MM.1S (cell line): ENCODE measurements around the gene ACTG1.

ENCODE experiments used
- DNase-seq: peaks from one replicate; pipeline ENCODE4 v3.0.0-alpha.2; 2015
- H2AFZ ChIP-seq: fragments of 300-600 bp; sonication (generic); 2 replicates; pipeline ENCODE4 v1.6.0; 2016; ENCODE audit warnings: antibody characterized with exemption, low read length
- H3F3A ChIP-seq: fragments of 300-600 bp; sonication (generic); 2 replicates; pipeline ENCODE4 v1.6.1; 2016; ENCODE audit warnings: mild to moderate bottlenecking, antibody characterized with exemption, low read length, moderate library complexity, mixed read lengths; ENCODE audit not compliant: insufficient read depth
- H3K27ac ChIP-seq: fragments of 300-600 bp; sonication (generic); 2 replicates; pipeline ENCODE4 v1.5.1; 2016; ENCODE audit warnings: mild to moderate bottlenecking, low read length
- H3K27me3 ChIP-seq: fragments of 300-600 bp; sonication (generic); replicated peaks from 2 replicates; pipeline ENCODE4 v1.6.0; 2016; ENCODE audit warnings: low read length; ENCODE audit not compliant: insufficient read depth
- H3K36me3 ChIP-seq: fragments of 300-600 bp; sonication (generic); replicated peaks from 2 replicates; pipeline ENCODE4 v1.6.1; 2016; ENCODE audit warnings: mild to moderate bottlenecking, low read length, mixed read lengths; ENCODE audit not compliant: insufficient read depth
- H3K4me1 ChIP-seq: fragments of 300-600 bp; sonication (generic); 2 replicates; pipeline ENCODE4 v1.6.1; 2016; ENCODE audit warnings: low read length, mixed read lengths
- H3K4me2 ChIP-seq: fragments of 300-600 bp; sonication (generic); 2 replicates; pipeline ENCODE4 v1.6.0; 2016; ENCODE audit warnings: low read depth, low read length
- H3K4me3 ChIP-seq: fragments of 300-600 bp; sonication (generic); 2 replicates; pipeline ENCODE4 v1.5.1; 2016; ENCODE audit warnings: low read length, mixed read lengths
- H3K79me2 ChIP-seq: fragments of 300-600 bp; sonication (generic); 2 replicates; pipeline ENCODE4 v1.6.1; 2016; ENCODE audit warnings: mixed run types, low read length, mixed read lengths
- H3K9ac ChIP-seq: fragments of 300-600 bp; sonication (generic); 2 replicates; pipeline ENCODE4 v1.6.1; 2016; ENCODE audit warnings: low read length, mixed read lengths
- H3K9me2 ChIP-seq: fragments of 300-600 bp; sonication (generic); replicated peaks from 2 replicates; pipeline ENCODE4 v1.6.1; 2016; ENCODE audit warnings: mild to moderate bottlenecking, low read length, mixed read lengths; ENCODE audit not compliant: insufficient read depth
- H3K9me3 ChIP-seq: fragments of 300-600 bp; sonication (generic); replicated peaks from 2 replicates; pipeline ENCODE4 v1.6.1; 2016; ENCODE audit warnings: mild to moderate bottlenecking, low read length, mixed read lengths; ENCODE audit not compliant: insufficient read depth
- H4K20me1 ChIP-seq: fragments of 300-600 bp; sonication (generic); 2 replicates; pipeline ENCODE4 v1.6.1; 2016; ENCODE audit warnings: mild to moderate bottlenecking, low read length, moderate library complexity, mixed read lengths; ENCODE audit not compliant: insufficient read depth
- CTCF ChIP-seq: fragments of 300-600 bp; sonication (generic); IDR thresholded peaks from 2 replicates; pipeline ENCODE4 v1.5.1; 2016; ENCODE audit warnings: antibody characterized with exemption, low read length, mixed read lengths
- EZH2 ChIP-seq: fragments of 300-600 bp; sonication (generic); optimal IDR thresholded peaks from 2 replicates; pipeline ENCODE3; 2017; ENCODE audit warnings: low read depth, mild to moderate bottlenecking, antibody characterized with exemption, low read length, mixed read lengths
- EZH2phosphoT487 ChIP-seq: fragments of 300-600 bp; sonication (generic); IDR thresholded peaks from 2 replicates; pipeline ENCODE4 v1.6.1; 2018; ENCODE audit warnings: antibody characterized with exemption, low read length

The ACTG1 gene

GRCh38 chr17:81514489-81514738 is 1.8 kb upstream of the ACTG1 start:
- Histone ChIP-seq H3K9me2 (no peaks in the 10 kb centered on the region), H2AFZ (peak overlapping the region; percentile 70), H3K36me3 (peaks cover 17% of the 10 kb centered on the region), H3K4me3 (peak overlapping the region; percentile 76), H3K4me2 (peak overlapping the region; percentile 93), H3K27me3 (no peaks in the 10 kb centered on the region), H3K27ac (peak overlapping the region; percentile 69; the same call in 1 of the 2 replicates), H4K20me1 (peaks cover 27% of the 10 kb centered on the region), H3K9ac (peak overlapping the region; percentile 75), H3F3A (peaks cover 66% of the 10 kb centered on the region), H3K9me3 (no peaks in the 10 kb centered on the region), H3K79me2 (peaks cover 34% of the 10 kb centered on the region), H3K4me1 (peaks cover 31% of the 10 kb centered on the region)
- TF ChIP-seq EZH2phosphoT487 (no peak), EZH2 (no peak), CTCF (no peak)
- no peak for DNase-seq

GRCh38 chr17:81513753-81514488 is 1.3 kb upstream of the ACTG1 start:
- Histone ChIP-seq H2AFZ (peak overlapping the region; percentile 70), H3K9ac (peak overlapping the region; percentile 75), H3K9me3 (no peaks in the 10 kb centered on the region), H3K36me3 (peaks cover 17% of the 10 kb centered on the region), H3K4me3 (peak overlapping the region; percentile 76), H3K4me1 (peaks cover 28% of the 10 kb centered on the region), H4K20me1 (peaks cover 30% of the 10 kb centered on the region), H3K79me2 (peaks cover 34% of the 10 kb centered on the region), H3F3A (peaks cover 67% of the 10 kb centered on the region), H3K4me2 (peak overlapping the region; percentile 93), H3K27ac (peak overlapping the region; percentile 69; the same call in 1 of the 2 replicates), H3K27me3 (no peaks in the 10 kb centered on the region), H3K9me2 (no peaks in the 10 kb centered on the region)
- TF ChIP-seq EZH2phosphoT487 = no peak
- TF ChIP-seq CTCF = 0 out of 2 replicates have a peak, but pooled peaks have one; percentile 3
- DNase-seq = peak; percentile 45

- H3K79me2 ChIP-seq = peaks cover 34% of the 10 kb centered on the region
- peak overlapping the region; percentile 70; the same call in 1 of the 2 replicates for H2AFZ ChIP-seq
- peak overlapping the region; percentile 75; the same call in 1 of the 2 replicates for H3K9ac ChIP-seq
- no peaks in the 10 kb centered on the region for H3K9me3 ChIP-seq
- H3K4me1 ChIP-seq = peaks cover 24% of the 10 kb centered on the region
- H3K27ac ChIP-seq = peak overlapping the region; percentile 69; the same call in 1 of the 2 replicates
- peak overlapping the region; percentile 76 for H3K4me3 ChIP-seq
- TF ChIP-seq CTCF (no peak), EZH2 (no peak), EZH2phosphoT487 (no peak)
- peaks cover 17% of the 10 kb centered on the region for H3K36me3 ChIP-seq
- peaks cover 30% of the 10 kb centered on the region for H4K20me1 ChIP-seq
- peak overlapping the region; percentile 93 for H3K4me2 ChIP-seq
- H3K27me3 ChIP-seq = no peaks in the 10 kb centered on the region
- no peaks in the 10 kb centered on the region for H3K9me2 ChIP-seq
- peaks cover 68% of the 10 kb centered on the region for H3F3A ChIP-seq
- peak; percentile 60 for DNase-seq
Measured at GRCh38 chr17:81513372-81513752, 763 bp upstream of the ACTG1 start.
